ENCODE results near the gene MYO1E.
"Not testable (repeated sequence)": the region's sequence is repeated elsewhere in the genome, so short reads cannot be mapped to it uniquely, and the experiment has no call there.

MYO1E gene

DNA sequence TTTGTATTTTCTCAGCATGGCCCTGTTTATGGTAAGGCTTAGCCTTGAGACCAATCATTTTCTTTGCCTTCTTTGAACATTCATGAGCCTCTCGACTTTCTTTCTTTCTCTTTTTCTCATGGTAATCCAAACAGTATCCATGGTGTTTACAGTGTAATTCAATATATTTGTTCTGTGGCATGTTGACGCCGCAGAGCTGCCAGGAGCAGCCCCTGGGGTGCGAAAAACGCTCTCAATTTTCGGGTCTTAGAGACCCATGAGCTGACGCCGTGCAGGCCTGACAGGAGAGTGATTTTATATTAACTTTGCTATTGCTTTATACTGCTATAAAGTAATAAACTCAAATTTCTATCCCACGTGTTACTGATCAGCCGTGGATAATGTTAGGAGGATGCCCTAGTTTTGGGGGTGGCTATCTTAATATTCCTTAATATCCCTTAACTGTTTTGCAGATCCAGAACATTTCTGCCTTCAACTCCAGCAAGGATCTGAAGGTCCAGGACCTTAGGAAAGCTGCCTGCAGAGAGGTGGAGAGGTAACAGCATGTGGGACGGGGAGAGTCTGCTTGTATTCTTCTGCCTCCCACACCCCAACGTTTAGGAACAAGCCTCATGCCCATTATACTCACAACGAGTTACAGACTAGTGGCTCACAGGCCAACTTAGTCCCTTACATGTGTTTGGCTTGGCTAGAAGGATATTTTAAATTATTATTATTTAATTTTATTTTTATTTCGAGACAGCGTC is 29.3 kb upstream of the MYO1E start:
- H3K27me3 ChIP-seq (ENCODE audit: control insufficient read depth in 1 of 2, insufficient read depth in 2 of 2, low read length in 2 of 2): peaks cover 0 to 3% of the 10 kb centered on the region in 2 donors
- H3K4me1 ChIP-seq (ENCODE audit: control insufficient read depth in 1 of 2, insufficient read depth in 2 of 2, low read length in 2 of 2): peaks cover 3 to 16% of the 10 kb centered on the region in 2 donors
- no peak overlapping the region for H3K9ac ChIP-seq (ENCODE audit: low read depth in 1 of 2, low read length in 2 of 2)
- H3K36me3 ChIP-seq (ENCODE audit: control insufficient read depth in 1 of 2, insufficient read depth in 2 of 2, low read length in 2 of 2): no peaks in the 10 kb centered on the region
- no peak overlapping the region for H3K27ac ChIP-seq (ENCODE audit: low read depth, low read length)
- H3K4me3 ChIP-seq (ENCODE audit: low read depth in 1 of 2, low read length in 2 of 2): no peak overlapping the region
- H3K9me3 ChIP-seq (ENCODE audit: control insufficient read depth in 1 of 2, low read length in 2 of 2): no peaks in the 10 kb centered on the region

DNA sequence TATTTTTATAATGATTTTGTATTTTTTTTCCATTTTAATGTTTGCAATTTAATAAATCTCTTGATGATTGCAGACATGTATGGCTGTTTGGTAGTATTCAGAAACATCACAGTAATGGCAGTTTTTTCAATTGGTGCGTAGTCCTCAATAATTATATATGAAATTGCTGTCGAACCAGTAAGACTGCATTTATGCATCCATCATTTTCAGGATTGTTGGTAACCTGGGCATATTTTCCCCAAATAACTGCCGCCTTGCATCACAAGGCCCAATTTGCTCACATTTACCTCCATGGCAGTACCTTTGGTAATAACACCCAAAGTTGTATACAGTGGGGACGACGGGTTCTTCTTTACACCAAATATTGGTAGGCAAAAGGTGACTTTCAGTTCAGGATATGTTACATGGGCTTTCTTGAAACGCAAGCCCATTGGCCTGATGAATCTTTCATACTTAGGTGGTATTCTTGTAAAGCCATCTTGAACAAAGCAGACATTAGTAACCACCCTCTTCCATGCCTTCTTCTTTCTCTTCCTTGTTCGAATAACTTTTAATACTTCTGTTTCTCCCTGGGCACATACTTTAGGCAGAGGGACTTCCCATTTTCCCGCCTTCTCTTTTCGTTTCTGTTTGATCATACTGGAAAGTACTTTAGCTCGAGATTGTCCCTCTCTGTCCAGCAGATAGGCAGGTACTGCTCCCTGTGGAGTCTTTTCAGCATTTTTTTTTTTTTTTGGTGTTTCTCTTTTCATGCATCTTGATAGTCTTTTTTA is 28.6 kb upstream of the MYO1E start:
- H3K27me3 ChIP-seq (ENCODE audit: control insufficient read depth in 1 of 2, insufficient read depth in 2 of 2, low read length in 2 of 2); H3K9ac ChIP-seq (ENCODE audit: low read depth in 1 of 2, low read length in 2 of 2); H3K4me3 ChIP-seq (ENCODE audit: low read depth in 1 of 2, low read length in 2 of 2); H3K36me3 ChIP-seq (ENCODE audit: control insufficient read depth in 1 of 2, insufficient read depth in 2 of 2, low read length in 2 of 2); H3K9me3 ChIP-seq (ENCODE audit: control insufficient read depth in 1 of 2, low read length in 2 of 2); H3K27ac ChIP-seq (ENCODE audit: low read depth, low read length): not testable (repeated sequence)
- peaks cover 3 to 16% of the 10 kb centered on the region in 2 donors for H3K4me1 ChIP-seq (ENCODE audit: control insufficient read depth in 1 of 2, insufficient read depth in 2 of 2, low read length in 2 of 2)

DNA sequence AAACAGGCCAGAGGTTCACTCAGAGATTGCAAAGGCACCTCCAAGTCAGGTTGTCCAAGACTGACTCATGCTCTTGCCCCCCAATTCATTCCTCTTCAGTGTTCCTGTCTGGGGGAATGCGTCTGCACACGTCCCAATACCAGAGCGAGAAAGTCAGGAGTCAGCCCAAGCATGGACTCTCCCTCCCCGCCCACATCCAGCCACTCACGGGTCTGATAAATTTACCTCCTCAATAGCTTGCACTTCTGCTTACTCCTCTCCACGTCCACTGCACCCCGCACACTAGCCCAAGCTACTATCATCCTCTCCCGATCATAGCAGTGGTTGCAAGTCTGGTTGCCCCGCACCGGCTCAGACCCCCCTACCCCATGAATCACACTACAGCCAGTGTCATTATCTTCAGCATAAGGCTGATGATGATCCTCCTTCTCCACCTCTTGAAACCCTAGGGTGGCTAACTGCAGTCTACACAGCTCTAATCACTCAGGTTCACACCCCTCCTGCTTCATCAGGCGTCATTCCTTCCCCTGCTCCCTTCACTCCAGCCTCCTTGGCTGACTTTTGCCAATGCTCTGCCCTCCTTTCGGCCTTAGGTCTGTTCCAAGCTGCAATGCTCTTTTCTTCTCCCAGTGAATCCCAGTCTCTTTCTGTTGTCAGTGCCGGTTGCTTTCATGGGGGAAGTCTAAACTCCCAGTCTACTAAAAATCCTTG is 27.6 kb upstream of the MYO1E start:
- no peak overlapping the region for H3K27ac ChIP-seq (ENCODE audit: low read depth, low read length)
- H3K9ac ChIP-seq (ENCODE audit: low read depth in 1 of 2, low read length in 2 of 2): no peak overlapping the region
- H3K36me3 ChIP-seq (ENCODE audit: control insufficient read depth in 1 of 2, insufficient read depth in 2 of 2, low read length in 2 of 2): no peaks in the 10 kb centered on the region
- H3K4me1 ChIP-seq (ENCODE audit: control insufficient read depth in 1 of 2, insufficient read depth in 2 of 2, low read length in 2 of 2): peaks cover 3 to 16% of the 10 kb centered on the region in 2 donors
- no peak overlapping the region for H3K4me3 ChIP-seq (ENCODE audit: low read depth in 1 of 2, low read length in 2 of 2)
- no peaks in the 10 kb centered on the region for H3K9me3 ChIP-seq (ENCODE audit: control insufficient read depth in 1 of 2, low read length in 2 of 2)
- H3K27me3 ChIP-seq (ENCODE audit: control insufficient read depth in 1 of 2, insufficient read depth in 2 of 2, low read length in 2 of 2): peaks cover 0 to 3% of the 10 kb centered on the region in 2 donors

DNA sequence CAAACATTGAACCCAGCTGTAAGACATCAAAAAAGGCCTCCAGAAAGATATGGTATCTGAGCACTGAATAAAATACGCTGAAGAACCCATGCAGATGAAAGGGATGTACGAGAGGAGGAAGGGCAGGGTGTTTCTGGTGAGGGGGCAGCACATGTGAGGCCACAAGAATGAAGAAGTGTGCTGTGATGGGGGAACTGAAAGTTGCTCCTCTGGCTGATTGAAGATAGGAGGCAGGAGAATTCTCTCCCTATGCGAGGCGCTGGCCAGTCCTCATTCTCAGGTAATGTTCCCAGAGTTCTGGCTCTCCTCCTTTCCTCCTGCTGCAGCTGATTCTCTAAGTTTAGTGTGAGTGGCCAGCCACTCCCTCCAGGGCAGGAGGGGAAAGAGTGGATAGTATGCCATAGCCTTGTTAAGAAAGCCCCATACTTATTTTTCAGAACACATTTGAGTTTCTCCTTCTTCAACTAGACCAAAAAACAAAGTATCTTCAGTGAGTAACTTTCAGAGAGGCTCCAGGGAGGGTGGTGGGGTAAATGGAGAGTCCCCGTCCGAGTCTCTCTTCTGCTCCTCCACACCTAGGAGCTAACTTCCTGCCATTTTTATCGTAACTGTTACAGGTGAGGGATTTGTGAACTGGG is 26.9 kb upstream of the MYO1E start:
- no peaks in the 10 kb centered on the region for H3K36me3 ChIP-seq (ENCODE audit: control insufficient read depth in 1 of 2, insufficient read depth in 2 of 2, low read length in 2 of 2)
- peaks cover 3 to 16% of the 10 kb centered on the region in 2 donors for H3K4me1 ChIP-seq (ENCODE audit: control insufficient read depth in 1 of 2, insufficient read depth in 2 of 2, low read length in 2 of 2)
- no peak overlapping the region for H3K4me3 ChIP-seq (ENCODE audit: low read depth in 1 of 2, low read length in 2 of 2)
- no peaks in the 10 kb centered on the region for H3K9me3 ChIP-seq (ENCODE audit: control insufficient read depth in 1 of 2, low read length in 2 of 2)
- peaks cover 0 to 3% of the 10 kb centered on the region in 2 donors for H3K27me3 ChIP-seq (ENCODE audit: control insufficient read depth in 1 of 2, insufficient read depth in 2 of 2, low read length in 2 of 2)
- H3K9ac ChIP-seq (ENCODE audit: low read depth in 1 of 2, low read length in 2 of 2): no peak overlapping the region
- H3K27ac ChIP-seq (ENCODE audit: low read depth, low read length): no peak overlapping the region

DNA sequence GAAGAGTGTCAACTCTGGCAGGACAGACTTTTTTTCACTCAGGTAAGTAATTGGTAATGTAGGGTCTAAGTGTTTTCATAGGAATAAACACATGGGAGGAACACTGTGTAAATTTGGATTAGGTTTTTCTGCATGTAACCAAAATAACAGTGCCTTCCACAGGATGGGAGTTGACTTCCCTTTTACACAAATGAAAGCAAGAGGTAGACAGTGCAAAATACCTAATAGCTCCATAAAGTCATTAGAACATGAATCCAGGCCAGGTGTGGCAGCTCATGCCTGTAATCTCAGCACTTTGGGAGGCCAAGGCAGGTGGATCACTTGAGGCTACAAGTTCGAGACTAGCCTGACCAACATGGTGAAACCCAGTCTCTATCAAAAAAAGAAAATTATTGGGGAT is 25.5 kb upstream of the MYO1E start:
- H3K27ac ChIP-seq (ENCODE audit: low read depth, low read length): no peak overlapping the region
- H3K9ac ChIP-seq (ENCODE audit: low read depth in 1 of 2, low read length in 2 of 2): no peak overlapping the region
- peaks cover 3 to 16% of the 10 kb centered on the region in 2 donors for H3K4me1 ChIP-seq (ENCODE audit: control insufficient read depth in 1 of 2, insufficient read depth in 2 of 2, low read length in 2 of 2)
- H3K27me3 ChIP-seq (ENCODE audit: control insufficient read depth in 1 of 2, insufficient read depth in 2 of 2, low read length in 2 of 2): peaks cover 0 to 3% of the 10 kb centered on the region in 2 donors
- H3K9me3 ChIP-seq (ENCODE audit: control insufficient read depth in 1 of 2, low read length in 2 of 2): no peaks in the 10 kb centered on the region
- H3K36me3 ChIP-seq (ENCODE audit: control insufficient read depth in 1 of 2, insufficient read depth in 2 of 2, low read length in 2 of 2): no peaks in the 10 kb centered on the region
- H3K4me3 ChIP-seq (ENCODE audit: low read depth in 1 of 2, low read length in 2 of 2): no peak overlapping the region

- peaks cover 3 to 10% of the 10 kb centered on the region in 2 donors for H3K4me1 ChIP-seq (ENCODE audit: control insufficient read depth in 1 of 2, insufficient read depth in 2 of 2, low read length in 2 of 2)
Observed at GRCh38 chr15:59396679-59397078, 24.0 kb upstream of the MYO1E start.

DNA sequence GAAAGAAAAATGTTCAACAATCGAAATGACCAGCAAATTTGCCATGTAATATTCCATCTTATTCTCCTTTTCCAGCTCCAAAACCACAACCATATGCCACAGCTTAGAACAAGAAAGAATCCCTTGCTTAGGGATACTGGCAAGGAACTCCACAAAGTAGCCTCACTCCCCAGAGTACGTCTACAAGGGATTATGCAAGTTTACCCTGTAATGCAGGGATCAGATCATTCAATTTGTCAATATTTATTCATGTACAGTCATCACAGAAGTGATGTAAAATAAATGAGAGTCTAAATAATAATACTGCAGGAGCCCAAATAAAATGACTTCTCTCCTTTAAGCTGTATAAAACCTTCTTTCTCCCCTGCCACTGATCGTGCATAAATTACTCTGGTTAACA is 23.5 kb upstream of the MYO1E start:
- Histone ChIP-seq H3K9ac (ENCODE audit: low read depth in 1 of 2, low read length in 2 of 2) (no peak overlapping the region), H3K36me3 (ENCODE audit: control insufficient read depth in 1 of 2, insufficient read depth in 2 of 2, low read length in 2 of 2) (no peaks in the 10 kb centered on the region), H3K27me3 (ENCODE audit: control insufficient read depth in 1 of 2, insufficient read depth in 2 of 2, low read length in 2 of 2) (peaks cover 0 to 3% of the 10 kb centered on the region in 2 donors), H3K9me3 (ENCODE audit: control insufficient read depth in 1 of 2, low read length in 2 of 2) (no peaks in the 10 kb centered on the region), H3K27ac (ENCODE audit: low read depth, low read length) (no peak overlapping the region), H3K4me1 (ENCODE audit: control insufficient read depth in 1 of 2, insufficient read depth in 2 of 2, low read length in 2 of 2) (peaks cover 3 to 9% of the 10 kb centered on the region in 2 donors), H3K4me3 (ENCODE audit: low read depth in 1 of 2, low read length in 2 of 2) (no peak overlapping the region)

More at GRCh38 chr15:59396679-59397078, 24.0 kb upstream of the MYO1E start:
- peaks cover 0 to 3% of the 10 kb centered on the region in 2 donors for H3K27me3 ChIP-seq (ENCODE audit: control insufficient read depth in 1 of 2, insufficient read depth in 2 of 2, low read length in 2 of 2)
- H3K27ac ChIP-seq (ENCODE audit: low read depth, low read length): no peak overlapping the region
- H3K4me3 ChIP-seq (ENCODE audit: low read depth in 1 of 2, low read length in 2 of 2): no peak overlapping the region
- H3K36me3 ChIP-seq (ENCODE audit: control insufficient read depth in 1 of 2, insufficient read depth in 2 of 2, low read length in 2 of 2): no peaks in the 10 kb centered on the region
- H3K9me3 ChIP-seq (ENCODE audit: control insufficient read depth in 1 of 2, low read length in 2 of 2): no peaks in the 10 kb centered on the region
- H3K9ac ChIP-seq (ENCODE audit: low read depth in 1 of 2, low read length in 2 of 2): no peak overlapping the region

DNA sequence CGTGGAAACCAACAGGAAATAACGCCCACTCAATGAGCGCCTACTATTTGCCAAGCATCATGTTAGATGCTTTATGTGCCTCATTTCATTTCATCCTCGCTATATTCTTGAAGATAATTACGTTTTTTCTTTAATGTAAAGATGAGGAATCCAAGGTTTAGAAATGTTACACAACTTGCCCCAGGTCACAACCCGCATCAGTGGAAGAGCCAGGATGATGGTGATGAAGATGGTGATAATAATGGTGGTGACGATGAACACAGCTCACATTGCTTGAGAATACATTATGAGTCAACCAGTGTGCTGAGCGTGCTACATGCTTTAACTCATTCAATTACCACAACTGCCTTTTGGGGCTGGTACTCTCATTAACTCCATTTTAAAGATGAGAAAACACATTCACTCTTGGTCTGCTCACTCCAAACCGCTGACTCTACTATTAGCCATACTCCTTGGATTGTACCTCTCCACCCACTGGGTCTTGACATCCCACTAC is 21.5 kb upstream of the MYO1E start:
- Histone ChIP-seq H3K27ac (ENCODE audit: low read depth, low read length) (no peak overlapping the region), H3K4me3 (ENCODE audit: low read depth in 1 of 2, low read length in 2 of 2) (no peak overlapping the region), H3K36me3 (ENCODE audit: control insufficient read depth in 1 of 2, insufficient read depth in 2 of 2, low read length in 2 of 2) (no peaks in the 10 kb centered on the region), H3K9ac (ENCODE audit: low read depth in 1 of 2, low read length in 2 of 2) (no peak overlapping the region), H3K27me3 (ENCODE audit: control insufficient read depth in 1 of 2, insufficient read depth in 2 of 2, low read length in 2 of 2) (peaks cover 0 to 3% of the 10 kb centered on the region in 2 donors), H3K9me3 (ENCODE audit: control insufficient read depth in 1 of 2, low read length in 2 of 2) (no peaks in the 10 kb centered on the region), H3K4me1 (ENCODE audit: control insufficient read depth in 1 of 2, insufficient read depth in 2 of 2, low read length in 2 of 2) (no peaks in the 10 kb centered on the region)

DNA sequence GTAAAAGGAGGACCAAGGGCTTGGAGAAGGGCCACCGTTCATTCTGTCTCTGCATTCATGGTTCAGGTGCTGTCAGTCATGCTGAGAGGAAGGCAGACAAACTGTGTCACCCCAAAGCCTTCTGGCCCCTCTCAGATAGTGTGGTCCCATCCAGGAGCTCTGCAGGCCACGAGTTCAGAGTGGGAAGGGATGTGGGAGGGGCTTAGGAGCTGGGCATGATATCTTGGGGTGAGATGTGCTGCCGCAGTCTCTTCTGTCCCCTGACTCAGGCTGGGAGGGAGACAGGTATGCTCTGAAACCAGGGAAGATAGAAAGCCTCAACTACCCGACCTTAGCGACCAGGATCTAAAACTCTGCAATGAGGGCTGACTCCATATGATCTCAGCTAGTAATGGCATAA is 19.6 kb upstream of the MYO1E start:
- Histone ChIP-seq H3K4me1 (ENCODE audit: control insufficient read depth in 1 of 2, insufficient read depth in 2 of 2, low read length in 2 of 2) (no peaks in the 10 kb centered on the region), H3K9me3 (ENCODE audit: control insufficient read depth in 1 of 2, low read length in 2 of 2) (no peaks in the 10 kb centered on the region), H3K27ac (ENCODE audit: low read depth, low read length) (no peak overlapping the region), H3K9ac (ENCODE audit: low read depth in 1 of 2, low read length in 2 of 2) (no peak overlapping the region), H3K4me3 (ENCODE audit: low read depth in 1 of 2, low read length in 2 of 2) (no peak overlapping the region), H3K27me3 (ENCODE audit: control insufficient read depth in 1 of 2, insufficient read depth in 2 of 2, low read length in 2 of 2) (no peaks in the 10 kb centered on the region), H3K36me3 (ENCODE audit: control insufficient read depth in 1 of 2, insufficient read depth in 2 of 2, low read length in 2 of 2) (no peaks in the 10 kb centered on the region)

Measured in duodenal mucosa (tissue), 2 donors.